Progenitor cell of endocrine pancreas (in vitro differentiated cells): ENCODE results near the gene GALNT14. TPM values are rescaled to one million over a fixed set of nuclear protein-coding genes. Genes with fewer than 3 reads are reported as not detected.

Experiments used
- DNase-seq: peaks from one replicate; pipeline ENCODE4 v3.0.0; 2021; ENCODE audit warnings: low spot score; ENCODE audit not compliant: unreplicated experiment
- H3K27ac Mint-ChIP-seq: 2 replicates; pipeline ENCODE4 v1.8.0; 2021; ENCODE audit warnings: mild to moderate bottlenecking, moderate library complexity, mixed read lengths
- H3K27me3 Mint-ChIP-seq: 2 replicates; pipeline ENCODE4 v1.8.0; 2021; ENCODE audit warnings: mixed read lengths
- H3K36me3 Mint-ChIP-seq: 2 replicates; pipeline ENCODE4 v1.8.0; 2022; ENCODE audit warnings: mixed read lengths; ENCODE audit not compliant: insufficient read depth
- H3K4me1 Mint-ChIP-seq: 2 replicates; pipeline ENCODE4 v1.8.0; 2021; ENCODE audit warnings: low read depth, mixed read lengths
- H3K4me3 Mint-ChIP-seq: 2 replicates; pipeline ENCODE4 v1.8.0; 2021; ENCODE audit warnings: low read depth, mild to moderate bottlenecking, moderate library complexity, mixed read lengths
- H3K9me3 Mint-ChIP-seq: 2 replicates; pipeline ENCODE4 v1.8.0; 2021; ENCODE audit warnings: low read depth, mixed read lengths
- CTCF ChIP-seq: fragments of 200-600 bp; sonication (generic); IDR thresholded peaks from one replicate; pipeline ENCODE4 v1.5.0; 2021; ENCODE audit warnings: antibody characterized with exemption, mild to moderate bottlenecking; ENCODE audit not compliant: unreplicated experiment
- total RNA-seq: library from RNA; stranded (reverse); gene quantifications from 2 replicates; pipeline ENCODE4 v1.2.1, GENCODE V29; 2021

Gene GALNT14
- total RNA-seq, 1 donor from 2014 or later, result 0.91 TPM

- Mint-ChIP-seq H3K4me1 (no peaks in the 10 kb centered on the region), H3K27me3 (peaks cover 19% of the 10 kb centered on the region), H3K27ac (no peak overlapping the region), H3K4me3 (no peak overlapping the region), H3K36me3 (no peaks in the 10 kb centered on the region), H3K9me3 (no peaks in the 10 kb centered on the region)
- no peak for TF ChIP-seq CTCF
- DNase-seq, result no peak
Observed at GRCh38 chr2:30936977-30937376, 201.3 kb downstream of the GALNT14 start.

DNA sequence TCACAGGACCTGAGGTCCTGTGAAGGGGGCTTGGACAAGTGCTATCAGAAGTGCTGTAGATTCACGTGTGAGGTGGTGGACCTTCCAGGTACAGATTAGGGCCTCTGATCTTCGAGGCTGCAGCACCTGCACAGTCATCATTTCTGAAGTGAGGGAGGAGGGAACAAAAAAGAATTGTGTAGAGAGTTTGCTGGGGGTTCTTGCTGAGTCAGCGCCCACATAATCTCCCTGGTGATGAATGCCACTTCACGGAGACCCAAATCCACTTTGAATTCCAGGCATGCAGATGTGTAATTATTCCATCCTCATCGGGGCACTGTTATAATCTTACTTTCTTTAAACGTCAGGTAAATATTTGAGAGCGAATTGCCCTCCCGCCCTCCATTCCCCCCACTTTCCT lies 202.4 kb downstream of the GALNT14 start:
- Mint-ChIP-seq H3K4me1 (no peaks in the 10 kb centered on the region), H3K36me3 (no peaks in the 10 kb centered on the region), H3K27me3 (peaks cover 13% of the 10 kb centered on the region), H3K27ac (no peak overlapping the region), H3K9me3 (no peaks in the 10 kb centered on the region), H3K4me3 (no peak overlapping the region)
- no peak for TF ChIP-seq CTCF
- DNase-seq, result no peak

DNA sequence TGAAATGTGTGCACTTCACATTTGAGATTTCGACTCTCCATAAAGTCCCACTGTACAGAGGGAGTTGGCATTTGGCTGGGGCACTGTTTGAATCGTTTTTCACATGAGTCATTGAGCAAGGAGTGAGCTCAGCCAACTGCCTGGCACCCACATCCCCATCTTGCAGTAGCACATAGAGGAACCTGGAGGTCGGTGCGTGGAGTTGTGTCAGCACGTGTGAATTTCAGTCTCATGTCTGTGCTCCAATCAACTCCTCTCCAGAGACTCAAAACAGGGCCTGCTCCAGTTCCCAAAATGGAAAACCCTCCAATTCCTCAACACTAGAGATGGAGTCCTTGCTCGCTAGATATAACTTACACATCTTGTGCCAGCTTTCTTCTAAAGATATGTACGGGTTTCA lies 204.2 kb downstream of the GALNT14 start:
- Mint-ChIP-seq H3K9me3 (no peaks in the 10 kb centered on the region), H3K4me1 (no peaks in the 10 kb centered on the region), H3K27ac (no peak overlapping the region), H3K27me3 (peaks cover 8% of the 10 kb centered on the region), H3K4me3 (no peak overlapping the region), H3K36me3 (no peaks in the 10 kb centered on the region)
- no peak for TF ChIP-seq CTCF
- no peak for DNase-seq

GRCh38 chr2:30933496-30933895 lies 204.7 kb downstream of the GALNT14 start:
- H3K4me1 Mint-ChIP-seq, result no peaks in the 10 kb centered on the region
- H3K27ac Mint-ChIP-seq, result peak overlapping the region; percentile 62
- no peak for TF ChIP-seq CTCF
- no peaks in the 10 kb centered on the region for H3K9me3 Mint-ChIP-seq
- DNase-seq, result no peak
- no peaks in the 10 kb centered on the region for H3K36me3 Mint-ChIP-seq
- no peak overlapping the region for H3K4me3 Mint-ChIP-seq
- peaks cover 6% of the 10 kb centered on the region for H3K27me3 Mint-ChIP-seq

DNA sequence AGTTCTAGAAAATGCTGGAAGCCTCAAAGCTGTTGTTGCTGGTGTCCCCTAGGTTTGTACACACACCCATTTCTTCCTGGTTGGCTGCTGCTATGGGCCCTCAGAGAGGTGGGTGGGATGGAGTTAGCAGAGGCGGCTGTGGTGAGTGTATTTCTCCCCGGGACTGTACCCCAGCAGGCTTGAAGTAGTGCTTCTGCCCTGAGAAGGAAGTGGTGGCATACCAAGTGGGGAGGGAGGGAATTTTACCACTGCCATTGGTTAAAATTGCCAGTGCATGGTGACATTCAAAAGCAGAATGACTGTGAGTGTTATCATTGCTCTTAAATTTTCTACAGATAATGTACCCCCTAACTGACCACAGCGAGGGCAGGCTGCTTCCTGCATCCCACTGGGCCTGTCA lies 205.4 kb downstream of the GALNT14 start:
- no peaks in the 10 kb centered on the region for H3K36me3 Mint-ChIP-seq
- H3K27me3 Mint-ChIP-seq, result peaks cover 6% of the 10 kb centered on the region
- no peak overlapping the region for H3K27ac Mint-ChIP-seq
- no peaks in the 10 kb centered on the region for H3K4me1 Mint-ChIP-seq
- no peak overlapping the region for H3K4me3 Mint-ChIP-seq
- no peaks in the 10 kb centered on the region for H3K9me3 Mint-ChIP-seq
- no peak for DNase-seq
- no peak for TF ChIP-seq CTCF
